Measurements from ENCODE around the gene HSPB8. TPM values are rescaled to one million over a fixed set of nuclear protein-coding genes. Genes with fewer than 3 reads are reported as not detected.
A peak's percentile ranks its signal among the peaks of the same experiment; 100 is the strongest.

Gene HSPB8, protein sequence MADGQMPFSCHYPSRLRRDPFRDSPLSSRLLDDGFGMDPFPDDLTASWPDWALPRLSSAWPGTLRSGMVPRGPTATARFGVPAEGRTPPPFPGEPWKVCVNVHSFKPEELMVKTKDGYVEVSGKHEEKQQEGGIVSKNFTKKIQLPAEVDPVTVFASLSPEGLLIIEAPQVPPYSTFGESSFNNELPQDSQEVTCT
- total RNA-seq (2012; rRNA removed) (12.8 and 12.9 TPM in 2 replicates), polyA plus RNA-seq (2012; rRNA removed) (25.8 and 26.5 TPM in 2 replicates), Bru-seq, nascent RNA (percentile 60 among the genes with signal in this experiment), BruChase-seq, experiment 1, labeled RNA remaining after a 6-hour chase (percentile 51 among the genes with signal in this experiment), BruChase-seq, experiment 2, labeled RNA remaining after a 2-hour chase (percentile 49 among the genes with signal in this experiment)
- polyA plus RNA-seq (2012; cell fraction: cytosol; rRNA removed) = 20.3 and 36.5 TPM in 2 replicates
- 9.3 and 17.5 TPM in 2 replicates for polyA plus RNA-seq (2012; cell fraction: nucleus; rRNA removed; ENCODE audit: low replicate concordance)
- long read RNA-seq, transcript HSPB8-201 (3 exons, 2,152 nt) = major isoform, 42 of 50 reads
- long read RNA-seq, partial matches to known transcripts = 0 of 50 reads
- long read RNA-seq, other reads (novel, unspliced or antisense) = 8 of 50 reads

DNA sequence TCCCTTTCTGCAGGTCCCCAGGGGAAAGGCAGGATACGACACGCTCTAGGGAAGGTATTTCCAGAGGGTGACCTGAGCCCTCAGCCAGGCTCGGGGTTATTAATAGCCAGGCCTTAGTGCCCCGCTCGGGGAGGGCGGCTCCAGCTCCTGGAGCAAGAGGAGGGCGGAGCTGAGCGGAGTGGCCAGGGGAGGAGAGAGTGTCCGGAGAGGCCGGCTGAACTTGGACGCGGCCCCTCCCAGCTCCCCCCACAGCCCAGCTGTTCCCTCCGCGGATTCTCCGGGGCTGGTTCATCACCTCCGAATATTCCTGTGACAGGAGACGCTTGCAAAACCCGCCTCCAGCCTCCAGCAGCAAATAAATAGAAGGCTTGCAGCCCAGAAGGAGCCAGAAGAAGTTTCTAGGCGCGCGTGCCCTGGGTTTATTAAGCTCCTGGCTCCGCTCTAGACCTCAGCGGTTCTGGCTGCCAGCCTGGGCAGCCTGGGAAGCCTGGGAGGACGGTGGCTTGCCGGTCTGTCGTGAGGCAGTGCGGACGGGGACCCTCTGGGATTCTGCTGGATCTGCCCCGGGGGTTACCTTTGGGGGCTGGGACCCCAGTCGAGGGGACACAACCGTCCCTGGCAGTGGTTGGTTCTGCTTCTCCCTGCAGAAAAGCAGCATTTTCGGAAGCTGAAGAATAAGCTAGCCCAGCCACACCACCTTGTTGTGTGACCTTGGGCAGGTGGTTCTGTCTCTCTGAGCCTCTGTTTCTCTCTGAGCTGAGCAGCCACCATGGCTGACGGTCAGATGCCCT lies at the start of gene HSPB8:
Gene HSPB8, plus strand, starts transcription at position 388 of the 791 bp plus-strand sequence. Its CDS starts 382 bp downstream, at position 770.
- H3K14ac ChIP-seq (replicated peaks; ENCODE audit: low read depth, low read length) = peak within 1 kb of the TSS; percentile 46
- H3K27ac ChIP-seq (ENCODE audit: insufficient read depth, low read length) = peak within 1 kb of the TSS; percentile 69
- H2BK15ac ChIP-seq (ENCODE audit: low read depth, low read length) = no peak within 1 kb of the TSS; the same call in 2 of the 3 replicates
- peak within 1 kb of the TSS; percentile 74 for H2BK120ac ChIP-seq (ENCODE audit: low read depth, low read length)
- no peaks in the 10 kb centered on the region for H3K36me3 ChIP-seq (ENCODE audit: control insufficient read depth, insufficient read depth, low read length)
- H2AK5ac ChIP-seq (ENCODE audit: low read depth, low read length) = peak within 1 kb of the TSS; percentile 29; the same call in 1 of the 2 replicates
- H4K5ac ChIP-seq (ENCODE audit: low read depth, low read length) = peak within 1 kb of the TSS; percentile 6; the same call in 1 of the 2 replicates
- peak; percentile 88 for ATAC-seq (ENCODE audit: low read depth)
- no peaks in the 10 kb centered on the region; the same call in 1 of the 2 replicates for H3K9me1 ChIP-seq (ENCODE audit: insufficient read depth, low read length)
- peak within 1 kb of the TSS; percentile 71 for H4K91ac ChIP-seq (ENCODE audit: insufficient read depth, low read depth, low read length)
- peak within 1 kb of the TSS; percentile 45 to 55; a peak in 2 of 4 replicates for H4K8ac ChIP-seq (ENCODE audit: low read depth in 2 of 2, low read length in 2 of 2)
- BruUV-seq (replicated peaks) = TSS peak; percentile 73
- peak; percentile 91 for DNase-seq
- H3K23ac ChIP-seq (ENCODE audit: low read depth, low read length) = 0 out of 2 replicates have a peak within 1 kb of the TSS, but pooled peaks have one; percentile 13
- peaks cover 23 to 24% of the 10 kb centered on the region in 2 experiments for H3K79me1 ChIP-seq (ENCODE audit: low read depth in 1 of 2, low read length in 2 of 2)
- H3K4me3 ChIP-seq (ENCODE audit: insufficient read depth, low read depth, low read length) = peak within 1 kb of the TSS; percentile 39
- H4K20me1 ChIP-seq (ENCODE audit: insufficient read depth, low read length) = no peaks in the 10 kb centered on the region
- peak within 1 kb of the TSS; percentile 75 for H3K4me2 ChIP-seq (ENCODE audit: low read depth, low read length)
- peak within 1 kb of the TSS; percentile 44 for H3K9ac ChIP-seq (ENCODE audit: low read depth, low read length)
- H2BK20ac ChIP-seq (ENCODE audit: low read depth, low read length) = peak within 1 kb of the TSS; percentile 12; the same call in 1 of the 2 replicates
- H3K27me3 ChIP-seq (ENCODE audit: control insufficient read depth, insufficient read depth, low read length) = no peaks in the 10 kb centered on the region
- peak within 1 kb of the TSS; percentile 80 for H3K4ac ChIP-seq (ENCODE audit: low read depth, low read length)
- 5% methylated on average over 11 of the region's 33 CpGs; no CpG with 5 or more reads in 1 of the 2 experiments for WGBS, 2 experiments (ENCODE audit: extremely low coverage in 2 of 2, insufficient read length in 1 of 2)
- intact Hi-C loops (cut with micrococcal nuclease) (loop anchor here (10.0 kb wide), 1 partner anchor 774 kb away; no protein-coding TSS in a partner anchor), dilution Hi-C loops (cut with HindIII; ENCODE audit: low sequenced_read_pairs, unreplicated experiment) (no loop called here), in situ Hi-C loops (cut with MboI; ENCODE audit: low sequenced_read_pairs) (loop anchor here (25.0 kb wide), 1 partner anchor 766 kb away; no protein-coding TSS in a partner anchor)
- no peak within 1 kb of the TSS for H3K56ac ChIP-seq (ENCODE audit: extremely low read depth, insufficient read depth, low read length)
- peaks cover 13% of the 10 kb centered on the region for H3K4me1 ChIP-seq (ENCODE audit: control insufficient read depth, insufficient read depth, low read length)
- H2AFZ ChIP-seq (replicated peaks; ENCODE audit: low read length, poor library complexity) = peak within 1 kb of the TSS; percentile 87
- POLR2A ChIA-PET (ENCODE audit: unreplicated experiment) = no interaction called here
- H2AK9ac ChIP-seq (replicated peaks; ENCODE audit: low read depth, low read length, poor library complexity) = peak within 1 kb of the TSS; percentile 42
- H3K9me3 ChIP-seq (ENCODE audit: control insufficient read depth, insufficient read depth, low read length) = no peaks in the 10 kb centered on the region
- CTCF ChIA-PET = interaction anchor here (1.7 kb wide), 1 partner anchor 10 kb away, joined by 3 read pairs; no protein-coding TSS in a partner anchor
- H3K18ac ChIP-seq (ENCODE audit: low read depth, low read length) = no peak within 1 kb of the TSS; the same call in 1 of the 2 replicates
- peak within 1 kb of the TSS; percentile 11 for H2BK5ac ChIP-seq (ENCODE audit: low read depth, low read length, poor library complexity, severe bottlenecking)
- no peak for TF ChIP-seq CHD1 (IDR thresholded peaks at IDR 0.05; ENCODE audit: low read depth, low read length)
- TF ChIP-seq, protein P1, sequence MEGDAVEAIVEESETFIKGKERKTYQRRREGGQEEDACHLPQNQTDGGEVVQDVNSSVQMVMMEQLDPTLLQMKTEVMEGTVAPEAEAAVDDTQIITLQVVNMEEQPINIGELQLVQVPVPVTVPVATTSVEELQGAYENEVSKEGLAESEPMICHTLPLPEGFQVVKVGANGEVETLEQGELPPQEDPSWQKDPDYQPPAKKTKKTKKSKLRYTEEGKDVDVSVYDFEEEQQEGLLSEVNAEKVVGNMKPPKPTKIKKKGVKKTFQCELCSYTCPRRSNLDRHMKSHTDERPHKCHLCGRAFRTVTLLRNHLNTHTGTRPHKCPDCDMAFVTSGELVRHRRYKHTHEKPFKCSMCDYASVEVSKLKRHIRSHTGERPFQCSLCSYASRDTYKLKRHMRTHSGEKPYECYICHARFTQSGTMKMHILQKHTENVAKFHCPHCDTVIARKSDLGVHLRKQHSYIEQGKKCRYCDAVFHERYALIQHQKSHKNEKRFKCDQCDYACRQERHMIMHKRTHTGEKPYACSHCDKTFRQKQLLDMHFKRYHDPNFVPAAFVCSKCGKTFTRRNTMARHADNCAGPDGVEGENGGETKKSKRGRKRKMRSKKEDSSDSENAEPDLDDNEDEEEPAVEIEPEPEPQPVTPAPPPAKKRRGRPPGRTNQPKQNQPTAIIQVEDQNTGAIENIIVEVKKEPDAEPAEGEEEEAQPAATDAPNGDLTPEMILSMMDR (conservative IDR thresholded peaks at IDR 0.05; ENCODE audit: low read depth, low read length) = no peak
- no peak for TF ChIP-seq RFX5 (IDR thresholded peaks at IDR 0.05; ENCODE audit: low read depth, low read length)
- TF ChIP-seq POLR2A (IDR thresholded peaks at IDR 0.05; ENCODE audit: low read depth, low read length) = peak; percentile 96
- no peak for TF ChIP-seq RAD21 (IDR thresholded peaks at IDR 0.05; ENCODE audit: low read length)
- no peak for TF ChIP-seq FOS (IDR thresholded peaks at IDR 0.05; ENCODE audit: low read depth, low read length)
- TF ChIP-seq MXI1 (IDR thresholded peaks at IDR 0.05; ENCODE audit: borderline replicate concordance, low read depth, low read length) = 0 out of 2 replicates have a peak, but pooled peaks have one; percentile 53
- TF ChIP-seq, protein P2, sequence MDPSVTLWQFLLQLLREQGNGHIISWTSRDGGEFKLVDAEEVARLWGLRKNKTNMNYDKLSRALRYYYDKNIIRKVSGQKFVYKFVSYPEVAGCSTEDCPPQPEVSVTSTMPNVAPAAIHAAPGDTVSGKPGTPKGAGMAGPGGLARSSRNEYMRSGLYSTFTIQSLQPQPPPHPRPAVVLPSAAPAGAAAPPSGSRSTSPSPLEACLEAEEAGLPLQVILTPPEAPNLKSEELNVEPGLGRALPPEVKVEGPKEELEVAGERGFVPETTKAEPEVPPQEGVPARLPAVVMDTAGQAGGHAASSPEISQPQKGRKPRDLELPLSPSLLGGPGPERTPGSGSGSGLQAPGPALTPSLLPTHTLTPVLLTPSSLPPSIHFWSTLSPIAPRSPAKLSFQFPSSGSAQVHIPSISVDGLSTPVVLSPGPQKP (IDR thresholded peaks at IDR 0.05; ENCODE audit: borderline replicate concordance, low read depth, low read length) = no peak
- TF ChIP-seq BHLHE40 (IDR thresholded peaks at IDR 0.05; ENCODE audit: low read depth, low read length) = no peak
- TF ChIP-seq SMC3 (IDR thresholded peaks at IDR 0.05; ENCODE audit: low read depth, low read length) = no peak
- no peak for TF ChIP-seq RCOR1 (IDR thresholded peaks at IDR 0.05; ENCODE audit: insufficient replicate concordance, low read length)
- TF ChIP-seq NFE2L2 (IDR thresholded peaks at IDR 0.05; ENCODE audit: low read depth, low read length) = no peak

Measured in IMR-90 (cell line).